Measurements from ENCODE around the gene CPNE9.

The CPNE9 gene

DNA sequence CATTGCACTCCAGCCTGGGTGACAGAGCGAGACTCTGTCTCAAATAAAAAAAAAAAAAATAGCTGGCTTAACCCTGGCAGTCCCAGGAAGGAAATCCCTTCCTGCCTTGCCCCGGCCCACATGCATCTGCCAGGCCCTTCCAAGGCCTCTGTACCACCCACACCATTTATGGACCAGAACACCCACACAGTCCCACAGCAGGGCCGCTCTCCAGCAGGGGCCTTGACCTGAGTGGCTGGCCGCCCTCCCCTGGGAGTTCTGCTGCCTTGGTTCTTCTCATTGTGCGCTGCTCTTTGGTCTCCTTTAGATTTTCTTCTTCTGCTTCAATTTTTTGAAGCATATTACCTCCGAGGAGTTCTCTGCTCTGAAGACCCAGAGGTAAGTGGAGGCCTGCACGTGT, 16.1 kb upstream of the CPNE9 start:
- DNase-seq (ENCODE audit: low read depth in 4 of 4, low spot score in 1 of 4), result no peak

DNA sequence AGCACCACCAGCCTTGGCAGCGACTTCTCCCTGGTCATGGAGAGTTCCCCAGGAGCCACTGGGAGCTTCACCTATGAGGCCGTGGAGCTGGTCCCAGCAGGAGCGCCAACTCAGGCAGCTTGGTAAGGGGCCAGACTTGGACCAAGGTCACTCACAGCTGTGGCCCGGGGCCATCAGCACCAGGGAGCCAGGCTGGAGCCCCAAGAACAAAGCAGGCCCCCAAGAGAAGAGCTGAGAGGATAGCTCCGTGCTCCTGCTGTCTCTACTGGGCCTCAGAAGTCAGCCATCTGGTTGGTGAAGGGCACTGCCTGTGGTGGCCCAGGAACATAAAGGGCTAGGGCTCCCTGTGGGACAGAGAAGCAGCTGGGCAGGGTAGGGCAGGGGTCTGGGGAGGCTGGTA, 14.7 kb upstream of the CPNE9 start:
- no peak for DNase-seq (ENCODE audit: low read depth in 4 of 4, low spot score in 1 of 4)

- no peak for DNase-seq (ENCODE audit: low read depth in 4 of 4, low spot score in 1 of 4)
Observed at GRCh38 chr3:9689757-9690156, 13.9 kb upstream of the CPNE9 start.

GRCh38 chr3:9690451-9691450, 12.9 kb upstream of the CPNE9 start:
- no peak for DNase-seq (ENCODE audit: low read depth in 4 of 4, low spot score in 1 of 4)

DNA sequence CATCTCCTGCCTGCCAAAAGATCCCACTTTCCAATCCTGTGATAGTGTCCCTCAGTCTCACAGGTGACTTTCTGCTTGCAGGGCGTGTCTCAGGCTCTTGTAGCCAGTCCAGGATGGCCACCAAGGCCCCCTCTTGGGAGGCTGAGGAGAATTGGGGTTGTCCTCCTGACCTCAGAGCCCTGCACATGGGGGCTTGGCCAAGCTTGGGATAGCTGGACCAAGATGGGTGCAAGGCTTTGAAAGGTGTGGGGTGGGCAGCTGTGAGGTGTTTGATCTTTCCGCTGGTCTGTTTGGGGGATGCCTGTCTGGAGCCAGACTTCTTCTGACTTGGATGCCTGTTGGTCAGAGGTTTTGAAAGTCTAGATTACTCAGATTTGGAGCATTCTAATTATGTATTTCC, 12.0 kb upstream of the CPNE9 start:
- no peak for DNase-seq (ENCODE audit: low read depth in 4 of 4, low spot score in 1 of 4)

DNA sequence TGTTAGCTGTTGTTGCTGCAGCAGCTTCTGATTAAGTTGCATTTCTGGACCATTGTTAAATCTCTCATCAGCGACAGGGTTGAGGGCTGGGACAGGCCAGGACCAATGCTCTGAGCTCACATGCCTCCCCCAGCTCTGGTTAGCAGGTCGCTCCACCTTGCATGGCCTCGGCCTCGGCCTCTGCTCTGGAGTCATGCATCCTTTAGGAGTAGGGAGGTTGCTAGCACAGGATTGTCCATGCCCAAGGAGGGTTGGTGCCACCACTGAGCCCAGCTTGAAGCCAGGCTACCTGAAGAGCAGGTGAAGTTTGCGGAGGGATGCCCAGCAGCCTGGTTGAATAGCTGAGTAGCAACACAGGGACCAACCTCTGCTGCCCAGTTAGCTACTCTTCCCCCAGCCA, 11.2 kb upstream of the CPNE9 start:
- DNase-seq (ENCODE audit: low read depth in 4 of 4, low spot score in 1 of 4), result no peak

GRCh38 chr3:9695345-9695744, 8.3 kb upstream of the CPNE9 start:
- no peak for DNase-seq (ENCODE audit: low read depth in 4 of 4, low spot score in 1 of 4)

GRCh38 chr3:9695746-9696145, 7.9 kb upstream of the CPNE9 start:
- no peak for DNase-seq (ENCODE audit: low read depth in 4 of 4, low spot score in 1 of 4)

DNA sequence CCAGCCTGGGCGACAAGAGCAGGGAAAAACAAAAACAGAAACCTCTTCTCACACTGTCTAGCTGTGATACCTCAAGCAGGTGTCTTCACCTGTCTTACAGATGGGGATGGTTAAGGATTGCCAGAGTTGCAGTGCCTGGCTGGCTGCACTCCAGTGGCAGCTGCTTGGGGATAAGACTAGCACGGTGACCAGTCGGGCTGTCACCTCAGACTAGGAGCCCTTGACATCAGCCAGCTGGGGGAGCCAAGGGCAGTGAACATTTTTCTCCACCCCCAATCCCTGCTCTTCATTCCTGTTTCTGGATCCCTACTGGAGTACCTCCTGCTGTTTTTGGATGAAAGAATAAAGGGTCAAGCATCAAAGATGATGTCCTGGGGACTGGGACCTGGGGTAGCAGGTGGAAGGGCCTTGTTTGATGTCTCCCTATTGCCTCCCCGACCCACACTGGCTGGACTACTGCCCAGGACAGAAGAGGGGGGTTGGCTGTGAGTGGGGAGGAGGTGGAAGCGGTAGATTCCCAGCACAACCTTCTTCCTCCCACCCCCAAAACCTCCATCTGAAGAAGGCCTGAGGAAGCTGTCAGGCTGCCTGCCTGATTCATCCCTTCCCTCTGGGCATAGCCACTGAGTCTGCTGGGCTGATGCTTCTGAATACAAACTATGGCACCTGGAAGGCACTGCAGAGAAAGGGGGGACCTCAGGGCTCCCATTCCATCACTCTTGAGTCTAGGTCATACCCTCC, 7.0 kb upstream of the CPNE9 start:
- no peak for DNase-seq (ENCODE audit: low read depth in 4 of 4, low spot score in 1 of 4)

DNA sequence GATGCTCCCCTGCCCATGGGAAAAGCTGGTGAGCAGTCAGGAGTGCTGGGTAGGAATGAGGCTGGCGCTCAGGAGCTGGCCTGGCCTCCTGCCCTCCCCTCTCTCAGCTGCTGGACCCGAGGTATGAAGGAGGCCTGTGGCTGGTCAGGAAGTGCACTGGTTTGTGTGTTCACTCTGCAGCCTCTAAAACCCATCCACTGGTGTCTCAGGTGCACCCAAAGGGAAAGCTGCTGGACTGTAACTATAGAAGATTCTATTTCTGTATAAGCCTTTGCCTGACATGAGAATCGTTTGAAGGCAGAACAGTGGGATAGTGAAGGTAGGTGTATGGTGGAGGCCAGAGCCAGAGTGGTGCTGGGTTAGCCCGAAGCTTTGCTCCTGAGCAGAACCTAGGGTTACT, 5.7 kb upstream of the CPNE9 start:
- no peak for DNase-seq (ENCODE audit: low read depth in 4 of 4, low spot score in 1 of 4)

- DNase-seq (ENCODE audit: low read depth in 4 of 4, low spot score in 1 of 4), result no peak
Observed at GRCh38 chr3:9698293-9698692, 5.3 kb upstream of the CPNE9 start.

DNA sequence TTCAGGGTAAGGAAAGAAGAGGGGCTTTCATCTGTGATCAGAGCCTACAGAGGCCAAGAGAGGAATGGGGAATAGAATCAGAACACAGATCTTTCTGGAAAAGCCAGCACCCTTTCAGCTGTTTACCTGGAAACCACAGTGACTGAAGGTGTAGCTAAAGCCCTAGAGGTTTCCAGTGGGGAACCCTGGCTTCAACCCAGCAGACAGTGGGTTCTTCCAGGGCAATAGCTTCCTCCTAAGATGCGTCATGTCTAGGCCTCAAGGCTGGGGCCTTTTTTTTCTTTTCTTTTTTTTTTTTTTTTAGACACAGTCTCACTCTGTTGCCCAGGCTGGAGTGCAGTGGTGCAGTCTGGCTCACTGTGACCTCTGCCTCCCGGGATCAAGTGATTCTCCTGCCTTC, 3.1 kb upstream of the CPNE9 start:
- DNase-seq (ENCODE audit: low read depth in 4 of 4, low spot score in 1 of 4), result no peak

GRCh38 chr3:9701006-9701405, 2.6 kb upstream of the CPNE9 start:
- no peak for DNase-seq (ENCODE audit: low read depth in 4 of 4, low spot score in 1 of 4)

- no peak for DNase-seq (ENCODE audit: low read depth in 4 of 4, low spot score in 1 of 4)
Observed at GRCh38 chr3:9701711-9702110, 1.9 kb upstream of the CPNE9 start.

DNA sequence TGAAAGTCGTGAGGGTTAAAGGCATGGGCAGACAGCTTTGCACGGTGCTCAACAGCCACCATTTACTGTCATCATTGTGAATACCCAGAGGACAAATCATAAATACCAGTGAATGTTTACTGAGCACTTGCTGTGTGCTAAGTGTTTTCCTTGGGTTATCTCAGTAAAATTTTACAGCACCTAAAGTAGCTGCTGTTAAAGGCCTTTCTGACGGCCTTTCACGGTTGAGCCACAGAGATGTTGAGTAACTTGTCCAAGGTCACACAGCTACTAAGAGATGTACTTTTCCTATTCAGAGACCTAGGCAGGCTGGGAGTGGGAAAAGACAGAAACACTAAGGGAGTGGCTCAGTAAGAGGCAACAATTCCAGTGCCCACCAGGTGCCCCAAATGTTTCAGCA, 393 bp upstream of the CPNE9 start:
- no peak for DNase-seq (ENCODE audit: low read depth in 4 of 4, low spot score in 1 of 4)

GRCh38 chr3:9704347-9705322, 1.0 kb downstream of the CPNE9 start:
- no peak for DNase-seq (ENCODE audit: low read depth in 4 of 4, low spot score in 1 of 4)

GRCh38 chr3:9710174-9710739, 6.6 kb downstream of the CPNE9 start:
- no peak for DNase-seq (ENCODE audit: low read depth in 4 of 4, low spot score in 1 of 4)

DNA sequence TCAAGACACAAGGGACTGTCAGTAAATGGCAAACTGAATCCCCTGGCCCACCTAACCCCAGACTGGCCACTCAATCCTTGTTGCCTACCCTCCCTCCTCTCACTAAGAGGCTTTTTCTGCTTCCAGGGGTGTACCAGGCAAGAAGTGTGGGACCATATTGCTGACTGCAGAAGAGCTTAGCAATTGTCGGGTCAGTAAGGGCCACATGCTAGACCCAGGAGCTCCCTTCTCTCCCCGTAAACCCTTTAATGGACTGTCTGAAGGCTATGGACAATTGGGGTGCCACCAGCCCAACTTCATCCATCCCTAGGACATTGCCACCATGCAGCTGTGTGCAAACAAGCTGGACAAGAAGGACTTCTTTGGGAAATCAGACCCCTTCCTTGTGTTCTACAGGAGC, 8.8 kb downstream of the CPNE9 start:
- no peak for DNase-seq (ENCODE audit: low read depth in 4 of 4, low spot score in 1 of 4)

DNA sequence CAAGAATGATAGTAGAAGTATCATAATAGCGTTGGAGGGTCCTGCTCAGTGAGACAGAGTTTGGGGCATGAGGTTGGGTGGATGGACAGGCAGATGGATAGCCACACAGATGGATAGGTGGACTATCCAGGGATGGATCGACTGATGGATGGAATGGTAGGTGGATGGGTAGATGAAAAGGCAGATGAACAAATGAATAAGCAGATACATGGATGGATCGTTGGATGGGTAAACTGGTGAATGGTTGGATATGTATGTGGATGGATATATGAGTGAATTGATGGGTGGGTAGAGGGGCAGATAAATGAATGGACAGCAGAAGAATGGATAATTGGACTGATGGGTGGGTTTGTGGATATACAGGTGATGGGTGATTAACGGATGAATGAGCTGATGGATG, 9.5 kb downstream of the CPNE9 start:
- DNase-seq (ENCODE audit: low read depth in 4 of 4, low spot score in 1 of 4), result no peak

DNA sequence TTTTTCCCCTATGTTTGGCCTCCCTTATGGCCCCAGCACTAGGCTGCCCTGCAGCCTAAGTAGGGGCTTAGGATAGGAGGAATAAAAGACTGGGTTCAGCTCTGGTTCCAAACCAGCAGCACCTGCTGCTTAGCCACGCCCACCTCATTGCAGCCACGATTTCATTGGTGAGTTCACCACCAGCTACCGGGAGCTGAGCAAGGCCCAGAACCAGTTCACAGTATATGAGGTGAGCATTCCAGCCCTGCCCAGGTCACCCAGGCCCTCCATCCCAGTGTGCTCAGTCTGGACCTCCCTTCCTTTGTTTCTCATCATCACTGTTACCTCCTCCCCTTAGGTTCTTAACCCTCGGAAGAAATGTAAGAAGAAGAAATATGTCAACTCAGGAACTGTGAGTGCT, 11.5 kb downstream of the CPNE9 start:
- no peak for DNase-seq (ENCODE audit: low read depth in 4 of 4, low spot score in 1 of 4)
